ENCODE data around the gene ZC3H10.

DNA sequence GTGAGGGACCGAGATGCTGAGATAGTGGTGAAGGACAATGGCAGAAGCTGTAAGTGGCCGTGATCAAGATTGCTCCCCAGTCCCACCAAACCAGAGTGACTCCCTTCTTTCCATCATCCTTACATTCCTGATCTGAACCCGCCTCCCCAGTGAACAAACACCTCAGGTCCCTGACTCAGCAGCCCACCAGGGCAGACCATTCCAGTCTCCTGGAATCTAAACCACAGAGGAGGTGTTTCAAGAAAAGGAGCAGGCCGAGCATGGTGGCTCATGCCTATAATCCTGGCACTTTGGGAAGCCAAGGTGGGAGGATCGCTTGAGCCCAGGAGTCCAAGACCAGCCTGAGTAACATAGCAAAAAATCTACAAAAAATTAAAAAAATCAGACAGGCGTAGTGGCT is 31.5 kb upstream of the ZC3H10 start:
- TF ChIP-seq EZH2 (IDR thresholded peaks at IDR 0.05; ENCODE audit: insufficient read depth, poor library complexity, severe bottlenecking) (no peak), EZH2phosphoT487 (IDR thresholded peaks at IDR 0.05; ENCODE audit: insufficient read depth, low read depth) (no peak)

Measured in GM23248 (cell line).